H9 (cell line): ENCODE measurements around the gene MERTK. TPM values are rescaled to one million over a fixed set of nuclear protein-coding genes. Genes with fewer than 3 reads are reported as not detected.

Source experiments
- DNase-seq: peaks from one replicate; pipeline ENCODE4 v3.0.0-alpha.2; 2017
- H2AFZ ChIP-seq: one replicate; pipeline ENCODE4 v1.6.1; 2013; ENCODE audit warnings: mild to moderate bottlenecking, low read length, control low read depth, moderate library complexity
- H2AK5ac ChIP-seq: 2 replicates; pipeline ENCODE4 v1.6.1; 2013; ENCODE audit warnings: low read length, control low read depth, mixed read lengths; ENCODE audit not compliant: insufficient read length
- H2BK120ac ChIP-seq: one replicate; pipeline ENCODE4 v1.6.1; 2013; ENCODE audit warnings: low read depth, mild to moderate bottlenecking, low read length, control low read depth, inconsistent platforms; ENCODE audit not compliant: poor library complexity, severe bottlenecking
- H2BK12ac ChIP-seq: 2 replicates; pipeline ENCODE4 v1.6.1; 2013; ENCODE audit warnings: low read length, control low read depth, mixed read lengths, low read depth; ENCODE audit not compliant: insufficient read length
- H2BK15ac ChIP-seq: 2 replicates; pipeline ENCODE4 v1.6.1; 2013; ENCODE audit warnings: low read depth, low read length, control low read depth
- H2BK20ac ChIP-seq: one replicate; pipeline ENCODE4 v1.6.1; 2013; ENCODE audit warnings: low read depth, mild to moderate bottlenecking, low read length, control low read depth, inconsistent platforms; ENCODE audit not compliant: poor library complexity, severe bottlenecking
- H2BK5ac ChIP-seq: 2 replicates; pipeline ENCODE4 v1.6.1; 2013; ENCODE audit warnings: low read length, control low read depth, mixed read lengths; ENCODE audit not compliant: insufficient read length
- H3K14ac ChIP-seq: 2 replicates; pipeline ENCODE4 v1.6.1; 2013; ENCODE audit warnings: low read length, control low read depth; ENCODE audit not compliant: insufficient read depth
- H3K18ac ChIP-seq: 2 replicates; pipeline ENCODE4 v1.6.1; 2013; ENCODE audit warnings: low read depth, mild to moderate bottlenecking, mixed read lengths, low read length, control low read depth; ENCODE audit not compliant: insufficient read length
- H3K23ac ChIP-seq: 2 replicates; pipeline ENCODE4 v1.6.1; 2013; ENCODE audit warnings: low read length, control low read depth, mixed read lengths, low read depth; ENCODE audit not compliant: insufficient read length
- H3K23me2 ChIP-seq: 2 replicates; pipeline ENCODE4 v1.6.1; 2013; ENCODE audit warnings: low read depth, mild to moderate bottlenecking, mixed read lengths, low read length, control low read depth; ENCODE audit not compliant: insufficient read length, poor library complexity, severe bottlenecking
- H3K27ac ChIP-seq: 2 replicates; pipeline ENCODE4 v1.5.1; 2013; ENCODE audit warnings: low read length, control low read depth, mixed read lengths, low read depth; ENCODE audit not compliant: insufficient read length
- H3K27me3 ChIP-seq: 2 replicates; pipeline ENCODE4 v1.6.1; 2013; ENCODE audit warnings: low read length, control low read depth, inconsistent platforms; ENCODE audit not compliant: insufficient read depth
- H3K4ac ChIP-seq: 2 replicates; pipeline ENCODE4 v1.6.1; 2013; ENCODE audit warnings: low read depth, mild to moderate bottlenecking, control low read depth, inconsistent platforms, low read length, moderate library complexity
- H3K4me1 ChIP-seq: 2 replicates; pipeline ENCODE4 v1.6.1; 2013; ENCODE audit warnings: low read length, control low read depth, inconsistent platforms; ENCODE audit not compliant: insufficient read depth
- H3K4me2 ChIP-seq: 2 replicates; pipeline ENCODE4 v1.6.1; 2013; ENCODE audit warnings: low read length, control low read depth, mixed read lengths; ENCODE audit not compliant: insufficient read length, insufficient read depth
- H3K56ac ChIP-seq: 2 replicates; pipeline ENCODE4 v1.6.1; 2013; ENCODE audit warnings: low read depth, mild to moderate bottlenecking, mixed read lengths, low read length, control low read depth; ENCODE audit not compliant: insufficient read length
- H3K79me1 ChIP-seq: 2 replicates; pipeline ENCODE4 v1.6.1; 2013; ENCODE audit warnings: low read depth, mild to moderate bottlenecking, moderate library complexity, low read length, control low read depth, inconsistent platforms; ENCODE audit not compliant: insufficient read depth, poor library complexity, severe bottlenecking
- H3K79me2 ChIP-seq: 2 replicates; pipeline ENCODE4 v1.6.1; 2013; ENCODE audit warnings: low read length, control low read depth, inconsistent platforms; ENCODE audit not compliant: insufficient read depth
- H3K9ac ChIP-seq: 2 replicates; pipeline ENCODE4 v1.6.1; 2013; ENCODE audit warnings: low read length, control low read depth, mixed read lengths; ENCODE audit not compliant: insufficient read length; ENCODE audit errors: extremely low read depth
- H3K9me3 ChIP-seq: one replicate; pipeline ENCODE4 v1.6.1; 2013; ENCODE audit warnings: low read depth, low read length, inconsistent platforms; ENCODE audit not compliant: control insufficient read depth
- H3T11ph ChIP-seq: one replicate; pipeline ENCODE4 v1.6.1; 2013; ENCODE audit warnings: mild to moderate bottlenecking, low read length, control low read depth, inconsistent platforms
- H4K20me1 ChIP-seq: one replicate; pipeline ENCODE4 v1.6.1; 2013; ENCODE audit not compliant: control insufficient read depth, insufficient read length, insufficient read depth
- H4K5ac ChIP-seq: 2 replicates; pipeline ENCODE4 v1.6.1; 2013; ENCODE audit warnings: low read depth, mild to moderate bottlenecking, mixed read lengths, low read length, control low read depth; ENCODE audit not compliant: insufficient read length
- H4K8ac ChIP-seq: replicated peaks from 2 replicates; pipeline ENCODE4 v1.6.1; 2013; ENCODE audit warnings: low read length, control low read depth, mixed read lengths, low read depth; ENCODE audit not compliant: insufficient read length
- H4K91ac ChIP-seq: 2 replicates; pipeline ENCODE4 v1.6.1; 2013; ENCODE audit warnings: low read depth, mild to moderate bottlenecking, moderate library complexity, mixed read lengths, low read length, control low read depth; ENCODE audit not compliant: insufficient read length
- H3K27ac Mint-ChIP-seq, 3 experiments: 2 replicates in 2 of 3; 3 replicates in 1 of 3; pipeline ENCODE4 v1.8.0; 2020 to 2021; ENCODE audit warnings: mixed read lengths in 3 of 3, mild to moderate bottlenecking in 1 of 3, moderate library complexity in 1 of 3
- H3K27me3 Mint-ChIP-seq: 2 replicates; pipeline ENCODE4 v1.8.0; 2021; ENCODE audit warnings: low read depth, mild to moderate bottlenecking, moderate library complexity, mixed read lengths
- H3K36me3 Mint-ChIP-seq, 3 experiments: 2 replicates in 2 of 3; 3 replicates in 1 of 3; pipeline ENCODE4 v1.8.0; 2020 to 2021; ENCODE audit warnings: low read depth in 3 of 3, mixed read lengths in 3 of 3; ENCODE audit not compliant: insufficient read depth in 1 of 3
- H3K4me1 Mint-ChIP-seq, 2 experiments: 2 replicates each; pipeline ENCODE4 v1.8.0; 2020; ENCODE audit warnings: mixed read lengths in 2 of 2
- H3K4me3 Mint-ChIP-seq, 2 experiments: 2 replicates in 1 of 2; 3 replicates in 1 of 2; pipeline ENCODE4 v1.8.0; 2020 to 2021; ENCODE audit warnings: mild to moderate bottlenecking in 2 of 2, mixed read lengths in 2 of 2, moderate library complexity in 1 of 2
- H3K9me3 Mint-ChIP-seq, 2 experiments: 2 replicates in 1 of 2; 3 replicates in 1 of 2; pipeline ENCODE4 v1.8.0; 2020; ENCODE audit warnings: mild to moderate bottlenecking in 2 of 2, mixed read lengths in 2 of 2, moderate library complexity in 1 of 2
- WGBS: extraction: QIAGEN DNeasy Blood & Tissue Kit; methylation state at CpG from one replicate; pipeline ENCODE4 v1.1.7; 2013; ENCODE audit warnings: missing lambda C conversion rate, low lambda C conversion rate, mixed read lengths; ENCODE audit not compliant: insufficient read length; ENCODE audit errors: extremely low coverage; 5-methylcytosine and 5-hydroxymethylcytosine counted together
- total RNA-seq: library from RNA; stranded (reverse); gene quantifications from 2 replicates; pipeline ENCODE4 v1.2.1, GENCODE V29; 2021
- TF ChIP-seq, protein P1 (sequence below): fragments of 200-600 bp; sonication (generic); conservative IDR thresholded peaks from 3 replicates; pipeline ENCODE4 v1.8.0; 2021; ENCODE audit warnings: antibody characterized with exemption, mild to moderate bottlenecking

MERTK gene
- total RNA-seq, 1 experiment from 2014 or later = 4.8 TPM

- H3K4me3 Mint-ChIP-seq = no peak overlapping the region
- H3K9ac ChIP-seq = no peak overlapping the region
- no peaks in the 10 kb centered on the region for H3K23me2 ChIP-seq
- no peak overlapping the region for H2BK120ac ChIP-seq
- no peaks in the 10 kb centered on the region for H3K27me3 ChIP-seq
- no peak overlapping the region for H2BK15ac ChIP-seq
- no peak overlapping the region for H3K18ac ChIP-seq
- H3K23ac ChIP-seq = no peak overlapping the region
- H3K36me3 Mint-ChIP-seq = peaks cover 0 to 4% (median 0%) of the 10 kb centered on the region in 3 experiments; a peak in 2 of 7 replicates
- H3K4ac ChIP-seq = no peak overlapping the region
- TF ChIP-seq, protein P1, sequence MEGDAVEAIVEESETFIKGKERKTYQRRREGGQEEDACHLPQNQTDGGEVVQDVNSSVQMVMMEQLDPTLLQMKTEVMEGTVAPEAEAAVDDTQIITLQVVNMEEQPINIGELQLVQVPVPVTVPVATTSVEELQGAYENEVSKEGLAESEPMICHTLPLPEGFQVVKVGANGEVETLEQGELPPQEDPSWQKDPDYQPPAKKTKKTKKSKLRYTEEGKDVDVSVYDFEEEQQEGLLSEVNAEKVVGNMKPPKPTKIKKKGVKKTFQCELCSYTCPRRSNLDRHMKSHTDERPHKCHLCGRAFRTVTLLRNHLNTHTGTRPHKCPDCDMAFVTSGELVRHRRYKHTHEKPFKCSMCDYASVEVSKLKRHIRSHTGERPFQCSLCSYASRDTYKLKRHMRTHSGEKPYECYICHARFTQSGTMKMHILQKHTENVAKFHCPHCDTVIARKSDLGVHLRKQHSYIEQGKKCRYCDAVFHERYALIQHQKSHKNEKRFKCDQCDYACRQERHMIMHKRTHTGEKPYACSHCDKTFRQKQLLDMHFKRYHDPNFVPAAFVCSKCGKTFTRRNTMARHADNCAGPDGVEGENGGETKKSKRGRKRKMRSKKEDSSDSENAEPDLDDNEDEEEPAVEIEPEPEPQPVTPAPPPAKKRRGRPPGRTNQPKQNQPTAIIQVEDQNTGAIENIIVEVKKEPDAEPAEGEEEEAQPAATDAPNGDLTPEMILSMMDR = no peak
- no peak overlapping the region for H2AK5ac ChIP-seq
- no peak overlapping the region for H2BK5ac ChIP-seq
- H3K4me1 Mint-ChIP-seq = peaks cover 20 to 25% of the 10 kb centered on the region in 2 experiments
- H3T11ph ChIP-seq = no peak overlapping the region
- no peak overlapping the region for H2BK20ac ChIP-seq
- H3K9me3 ChIP-seq = no peaks in the 10 kb centered on the region
- no peak overlapping the region for H2BK12ac ChIP-seq
- H4K5ac ChIP-seq = no peak overlapping the region
- no peak overlapping the region for H3K27ac ChIP-seq
- no peak overlapping the region for H3K27ac Mint-ChIP-seq
- H4K20me1 ChIP-seq = no peaks in the 10 kb centered on the region
- H4K8ac ChIP-seq = no peak overlapping the region
- H3K14ac ChIP-seq = no peak overlapping the region
- no peaks in the 10 kb centered on the region for H3K9me3 Mint-ChIP-seq
- H2AFZ ChIP-seq = no peak overlapping the region
- no peak for DNase-seq
- H3K56ac ChIP-seq = no peak overlapping the region
- H3K4me1 ChIP-seq = no peaks in the 10 kb centered on the region
- no peaks in the 10 kb centered on the region for H3K79me1 ChIP-seq
- H3K27me3 Mint-ChIP-seq = no peaks in the 10 kb centered on the region
- no CpG with 5 or more reads among the region's 2 CpGs for WGBS
- H3K79me2 ChIP-seq = no peaks in the 10 kb centered on the region
- H4K91ac ChIP-seq = no peak overlapping the region
- no peak overlapping the region for H3K4me2 ChIP-seq
Measured at GRCh38 chr2:112029164-112029563, 130.8 kb downstream of the MERTK start.
